CD14-positive monocyte (primary cell): Measurements from ENCODE around the gene CCL17. TPM values are rescaled to one million over a fixed set of nuclear protein-coding genes. Genes with fewer than 3 reads are reported as not detected.

ENCODE experiments used
- DNase-seq, 3 donors: peaks; one replicate each; pipeline ENCODE4 v3.0.0-alpha.2; 2011 to 2022
- H2AFZ ChIP-seq: 2 replicates; pipeline ENCODE4 v1.6.0; 2012; ENCODE audit warnings: mild to moderate bottlenecking, low read depth, low read length, inconsistent platforms; ENCODE audit not compliant: insufficient read depth, poor library complexity, severe bottlenecking
- H3K27ac ChIP-seq, 2 donors: 1 replicate in 1 of 2; 2 replicates in 1 of 2; pipeline ENCODE4 v1.5.1; 2012 to 2013; ENCODE audit warnings: low read length in 2 of 2, control low read depth in 1 of 2, inconsistent platforms in 1 of 2, low read depth in 1 of 2, mild to moderate bottlenecking in 1 of 2
- H3K27me3 ChIP-seq, 2 donors: one replicate each; pipeline versions ENCODE4 v1.6.0 to v1.6.1; 2011 to 2013; ENCODE audit warnings: low read length in 2 of 2; ENCODE audit not compliant: control insufficient read depth in 2 of 2, insufficient read depth in 2 of 2
- H3K36me3 ChIP-seq, 2 donors: replicated peaks in 1 of 2; 1 replicate in 1 of 2; 2 replicates in 1 of 2; pipeline versions ENCODE4 v1.5.1 to v1.6.1; 2012 to 2013; ENCODE audit warnings: low read length in 2 of 2, control low read depth in 1 of 2, inconsistent platforms in 1 of 2, mild to moderate bottlenecking in 1 of 2; ENCODE audit not compliant: insufficient read depth in 2 of 2, control insufficient read depth in 1 of 2
- H3K4me1 ChIP-seq, 2 donors: 1 replicate in 1 of 2; 2 replicates in 1 of 2; pipeline versions ENCODE4 v1.5.1 to v1.6.1; 2012 to 2013; ENCODE audit warnings: low read length in 2 of 2, control low read depth in 1 of 2, inconsistent platforms in 1 of 2, mild to moderate bottlenecking in 1 of 2, moderate library complexity in 1 of 2; ENCODE audit not compliant: insufficient read depth in 2 of 2, control insufficient read depth in 1 of 2
- H3K4me2 ChIP-seq: replicated peaks from 2 replicates; pipeline ENCODE3; 2012; ENCODE audit warnings: low read length, moderate library complexity, mild to moderate bottlenecking; ENCODE audit not compliant: poor library complexity, severe bottlenecking; ENCODE audit errors: extremely low read depth
- H3K4me3 ChIP-seq, 3 experiments: fragments of 200-600 bp in 1 of 3; sonication (generic) in 1 of 3; replicated peaks in 1 of 3; 1 replicate in 2 of 3; 2 replicates in 1 of 3; pipeline ENCODE4 v1.5.1; 2011 to 2013; ENCODE audit warnings: low read length in 3 of 3, mild to moderate bottlenecking in 3 of 3, control low read depth in 2 of 3, low read depth in 2 of 3, inconsistent platforms in 1 of 3, moderate library complexity in 1 of 3
- H3K79me2 ChIP-seq: 2 replicates; pipeline ENCODE4 v1.6.0; 2012; ENCODE audit warnings: mild to moderate bottlenecking, control low read depth, inconsistent platforms, low read length, moderate library complexity; ENCODE audit not compliant: insufficient read depth
- H3K9ac ChIP-seq: 2 replicates; pipeline ENCODE4 v1.6.0; 2017; ENCODE audit warnings: low read length, mild to moderate bottlenecking; ENCODE audit not compliant: insufficient read depth, poor library complexity, severe bottlenecking
- H3K9me3 ChIP-seq, 2 donors: replicated peaks in 1 of 2; 1 replicate in 1 of 2; 2 replicates in 1 of 2; pipeline versions ENCODE4 v1.5.1 to v1.6.1; 2012 to 2013; ENCODE audit warnings: low read length in 2 of 2, control low read depth in 1 of 2; ENCODE audit not compliant: control insufficient read depth in 1 of 2, insufficient read depth in 1 of 2
- H4K20me1 ChIP-seq: 2 replicates; pipeline ENCODE4 v1.6.0; 2012; ENCODE audit warnings: mild to moderate bottlenecking, low read length, control low read depth, moderate library complexity; ENCODE audit not compliant: insufficient read depth
- H3K27ac Mint-ChIP-seq, 7 donors: one replicate each; pipeline ENCODE4 v1.8.0; 2020; ENCODE audit warnings: mild to moderate bottlenecking in 7 of 7, mixed read lengths in 7 of 7, moderate library complexity in 6 of 7, inconsistent platforms in 2 of 7
- H3K27me3 Mint-ChIP-seq, 3 donors: one replicate each; pipeline ENCODE4 v1.8.0; 2021 to 2022; ENCODE audit warnings: low read depth in 3 of 3, mild to moderate bottlenecking in 3 of 3, mixed read lengths in 3 of 3, moderate library complexity in 3 of 3, inconsistent platforms in 1 of 3
- H3K36me3 Mint-ChIP-seq, 2 donors: one replicate each; pipeline ENCODE4 v1.8.0; 2020; ENCODE audit warnings: mixed read lengths in 2 of 2, inconsistent platforms in 1 of 2, mild to moderate bottlenecking in 1 of 2
- H3K4me1 Mint-ChIP-seq: one replicate; pipeline ENCODE4 v1.8.0; 2020; ENCODE audit warnings: mild to moderate bottlenecking, mixed read lengths
- H3K4me3 Mint-ChIP-seq, 2 donors: one replicate each; pipeline ENCODE4 v1.8.0; 2020; ENCODE audit warnings: mild to moderate bottlenecking in 2 of 2, mixed read lengths in 2 of 2, moderate library complexity in 1 of 2
- H3K9me3 Mint-ChIP-seq, 7 donors: one replicate each; pipeline ENCODE4 v1.8.0; 2020 to 2022; ENCODE audit warnings: mixed read lengths in 7 of 7, mild to moderate bottlenecking in 6 of 7, moderate library complexity in 6 of 7, inconsistent platforms in 2 of 7
- CTCF ChIP-seq: fragments of 200-600 bp; IDR thresholded peaks from one replicate; pipeline ENCODE4 v1.8.0; 2022; ENCODE audit warnings: antibody characterized with exemption, mild to moderate bottlenecking
- WGBS: methylation state at CpG from one replicate; pipeline ENCODE4 v1.1.5; 2013; ENCODE audit warnings: missing lambda C conversion rate; ENCODE audit not compliant: insufficient coverage; 5-methylcytosine and 5-hydroxymethylcytosine counted together
- intact Hi-C, 2 donors: fragments of 100-400 bp; cut with micrococcal nuclease; formaldehyde crosslinking; loops; one replicate each; pipeline versions ENCODE4 v1.15.0 to v1.15.1; 2023
- polyA plus RNA-seq, 3 donors: library from polyadenylated mRNA; depleted of rRNA in 1 of 3; unstranded in 2 of 3; stranded (reverse) in 1 of 3; fragments of 300-500 nt in 2 of 3; fragments of >200 nt in 1 of 3; fragmentation: Illumina TruSeq in 2 of 3; gene quantifications; 1 replicate in 2 of 3; 2 replicates in 1 of 3; pipeline ENCODE4 v1.2.3, GENCODE V29; 2012 to 2021

The CCL17 gene
- polyA plus RNA-seq, 3 donors = not detected

- intact Hi-C loops = no loop called here
- no peak overlapping the region for H3K4me3 ChIP-seq
- peaks cover 12 to 19% (median 13%) of the 10 kb centered on the region in 3 donors for H3K27me3 Mint-ChIP-seq
- no peaks in the 10 kb centered on the region for H3K9me3 ChIP-seq
- H3K4me3 Mint-ChIP-seq = no peak overlapping the region
- no peaks in the 10 kb centered on the region for H3K36me3 Mint-ChIP-seq
- H3K9ac ChIP-seq = no peak overlapping the region
- H2AFZ ChIP-seq = no peak overlapping the region
- no peak overlapping the region for H3K27ac ChIP-seq
- H4K20me1 ChIP-seq = no peaks in the 10 kb centered on the region
- peaks cover 30% of the 10 kb centered on the region for H3K4me1 Mint-ChIP-seq
- no peak for DNase-seq
- peaks cover 0 to 2% (median 0%) of the 10 kb centered on the region in 7 donors for H3K9me3 Mint-ChIP-seq
- H3K4me2 ChIP-seq = no peak overlapping the region
- no peak overlapping the region for H3K27ac Mint-ChIP-seq
- no peak for TF ChIP-seq CTCF
- no peaks in the 10 kb centered on the region for H3K79me2 ChIP-seq
- 87% methylated on average over 9 of the region's 10 CpGs for WGBS
- H3K4me1 ChIP-seq = peaks cover 21 to 26% of the 10 kb centered on the region in 2 donors
- H3K36me3 ChIP-seq = no peaks in the 10 kb centered on the region
- H3K27me3 ChIP-seq = no peaks in the 10 kb centered on the region
Observed at GRCh38 chr16:57379579-57379978, 25.0 kb upstream of the CCL17 start.

GRCh38 chr16:57380671-57381462 is 23.7 kb upstream of the CCL17 start:
- H3K9me3 Mint-ChIP-seq = peaks cover 0 to 2% (median 0%) of the 10 kb centered on the region in 7 donors
- H3K4me3 ChIP-seq = no peak overlapping the region
- H3K4me3 Mint-ChIP-seq = no peak overlapping the region
- no peak for TF ChIP-seq CTCF
- H3K27ac ChIP-seq = peak overlapping the region in 1 of 2 donors; percentile 8
- peaks cover 37% of the 10 kb centered on the region for H3K4me1 Mint-ChIP-seq
- H4K20me1 ChIP-seq = no peaks in the 10 kb centered on the region
- H3K4me1 ChIP-seq = peaks cover 23 to 33% of the 10 kb centered on the region in 2 donors
- no peaks in the 10 kb centered on the region for H3K9me3 ChIP-seq
- intact Hi-C loops = no loop called here
- no peaks in the 10 kb centered on the region for H3K36me3 Mint-ChIP-seq
- no peaks in the 10 kb centered on the region for H3K27me3 ChIP-seq
- H3K36me3 ChIP-seq = no peaks in the 10 kb centered on the region
- peak overlapping the region in 1 of 7 donors; percentile 50 for H3K27ac Mint-ChIP-seq
- H3K27me3 Mint-ChIP-seq = peaks cover 12 to 19% (median 18%) of the 10 kb centered on the region in 3 donors
- no peaks in the 10 kb centered on the region for H3K79me2 ChIP-seq
- H3K9ac ChIP-seq = no peak overlapping the region
- 15% methylated on average over 6 of the region's 8 CpGs for WGBS
- no peak for DNase-seq
- H2AFZ ChIP-seq = peak overlapping the region; percentile 41
- H3K4me2 ChIP-seq = no peak overlapping the region
